ENCODE measurements around the gene C3orf33.

DNA sequence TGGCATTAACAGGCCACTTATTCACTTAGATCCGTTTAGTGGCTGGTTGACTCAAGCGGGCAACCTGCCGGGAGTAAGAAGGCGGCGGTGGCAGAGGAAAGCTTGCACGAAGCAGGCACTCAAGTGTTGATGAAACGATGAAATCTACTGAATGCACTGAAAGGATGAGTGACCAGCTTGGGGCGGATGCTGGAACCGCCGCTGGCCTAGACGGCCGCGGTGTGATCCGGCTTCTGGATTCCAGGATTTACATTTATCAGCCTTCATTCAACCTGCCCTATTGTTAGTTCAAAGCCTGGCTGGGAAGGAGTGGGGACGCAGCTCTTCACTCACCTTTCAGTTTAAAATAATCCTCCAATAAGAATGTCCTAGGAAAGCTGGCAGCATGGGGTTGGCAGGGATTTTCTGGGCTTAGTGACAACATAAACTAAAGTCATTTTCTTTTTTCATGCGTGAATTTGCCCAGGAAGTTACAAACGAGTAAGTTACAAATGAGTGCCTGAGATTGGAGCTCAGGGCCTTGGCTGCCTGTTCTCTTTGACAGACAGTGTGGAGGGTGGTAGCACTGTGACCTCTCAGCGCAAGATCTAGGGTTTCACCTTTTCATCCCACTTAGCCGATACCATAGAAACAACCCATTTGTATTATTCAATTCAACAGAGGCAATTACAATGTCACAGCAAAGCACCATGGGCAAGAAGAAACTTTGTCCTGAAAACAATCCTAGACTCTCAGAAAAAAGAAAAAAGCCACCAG is 60.1 kb downstream of the C3orf33 start:
- TF ChIP-seq, protein P1, sequence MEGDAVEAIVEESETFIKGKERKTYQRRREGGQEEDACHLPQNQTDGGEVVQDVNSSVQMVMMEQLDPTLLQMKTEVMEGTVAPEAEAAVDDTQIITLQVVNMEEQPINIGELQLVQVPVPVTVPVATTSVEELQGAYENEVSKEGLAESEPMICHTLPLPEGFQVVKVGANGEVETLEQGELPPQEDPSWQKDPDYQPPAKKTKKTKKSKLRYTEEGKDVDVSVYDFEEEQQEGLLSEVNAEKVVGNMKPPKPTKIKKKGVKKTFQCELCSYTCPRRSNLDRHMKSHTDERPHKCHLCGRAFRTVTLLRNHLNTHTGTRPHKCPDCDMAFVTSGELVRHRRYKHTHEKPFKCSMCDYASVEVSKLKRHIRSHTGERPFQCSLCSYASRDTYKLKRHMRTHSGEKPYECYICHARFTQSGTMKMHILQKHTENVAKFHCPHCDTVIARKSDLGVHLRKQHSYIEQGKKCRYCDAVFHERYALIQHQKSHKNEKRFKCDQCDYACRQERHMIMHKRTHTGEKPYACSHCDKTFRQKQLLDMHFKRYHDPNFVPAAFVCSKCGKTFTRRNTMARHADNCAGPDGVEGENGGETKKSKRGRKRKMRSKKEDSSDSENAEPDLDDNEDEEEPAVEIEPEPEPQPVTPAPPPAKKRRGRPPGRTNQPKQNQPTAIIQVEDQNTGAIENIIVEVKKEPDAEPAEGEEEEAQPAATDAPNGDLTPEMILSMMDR (IDR thresholded peaks at IDR 0.05; ENCODE audit: low read depth, low read length) = no peak
- no peak for TF ChIP-seq POLR2A (IDR thresholded peaks at IDR 0.05; ENCODE audit: extremely low read depth, insufficient read length)
